RWPE2 (cell line): ENCODE data around the gene TIPARP.

Experiments used
- ATAC-seq: fragments of 200-7000 bp; cut with Tn5 transposase; 3 replicates; pipeline ENCODE4 v1.9.1; 2021; ENCODE audit warnings: low read depth
- DNase-seq: peaks from one replicate; pipeline ENCODE4 v3.0.0-alpha.2; 2020; ENCODE audit warnings: low spot score
- H3K27ac ChIP-seq: fragments of 450-650 bp; 2 replicates; pipeline ENCODE4 v1.5.1; 2017; ENCODE audit warnings: mild to moderate bottlenecking; ENCODE audit not compliant: poor library complexity, severe bottlenecking
- H3K27me3 ChIP-seq: fragments of 250-450 bp; sonication (Bioruptor Pico); 2 replicates; pipeline ENCODE4 v1.5.1; 2021; ENCODE audit warnings: mild to moderate bottlenecking, moderate library complexity; ENCODE audit not compliant: insufficient read depth, poor library complexity, severe bottlenecking
- H3K36me3 ChIP-seq: fragments of 250-450 bp; sonication (Bioruptor Pico); 2 replicates; pipeline ENCODE4 v1.5.1; 2020; ENCODE audit warnings: low read depth, mild to moderate bottlenecking, moderate library complexity
- H3K4me1 ChIP-seq: fragments of 250-450 bp; sonication (Bioruptor Pico); 2 replicates; pipeline ENCODE4 v1.5.1; 2021; ENCODE audit warnings: mild to moderate bottlenecking, moderate library complexity; ENCODE audit not compliant: insufficient read depth, poor library complexity, severe bottlenecking
- H3K4me3 ChIP-seq: fragments of 250-450 bp; sonication (Bioruptor Pico); 2 replicates; pipeline ENCODE4 v1.5.1; 2021; ENCODE audit warnings: mild to moderate bottlenecking, moderate library complexity; ENCODE audit not compliant: severe bottlenecking
- H3K9me3 ChIP-seq: fragments of 250-450 bp; sonication (Bioruptor Pico); 2 replicates; pipeline ENCODE4 v1.5.1; 2021; ENCODE audit warnings: mild to moderate bottlenecking, moderate library complexity; ENCODE audit not compliant: severe bottlenecking
- TF ChIP-seq, protein P1 (sequence below): fragments of 450-650 bp; IDR thresholded peaks from one replicate; pipeline ENCODE4 v1.5.1; 2017; ENCODE audit warnings: mild to moderate bottlenecking, moderate library complexity; ENCODE audit not compliant: poor library complexity, severe bottlenecking

The TIPARP gene, protein sequence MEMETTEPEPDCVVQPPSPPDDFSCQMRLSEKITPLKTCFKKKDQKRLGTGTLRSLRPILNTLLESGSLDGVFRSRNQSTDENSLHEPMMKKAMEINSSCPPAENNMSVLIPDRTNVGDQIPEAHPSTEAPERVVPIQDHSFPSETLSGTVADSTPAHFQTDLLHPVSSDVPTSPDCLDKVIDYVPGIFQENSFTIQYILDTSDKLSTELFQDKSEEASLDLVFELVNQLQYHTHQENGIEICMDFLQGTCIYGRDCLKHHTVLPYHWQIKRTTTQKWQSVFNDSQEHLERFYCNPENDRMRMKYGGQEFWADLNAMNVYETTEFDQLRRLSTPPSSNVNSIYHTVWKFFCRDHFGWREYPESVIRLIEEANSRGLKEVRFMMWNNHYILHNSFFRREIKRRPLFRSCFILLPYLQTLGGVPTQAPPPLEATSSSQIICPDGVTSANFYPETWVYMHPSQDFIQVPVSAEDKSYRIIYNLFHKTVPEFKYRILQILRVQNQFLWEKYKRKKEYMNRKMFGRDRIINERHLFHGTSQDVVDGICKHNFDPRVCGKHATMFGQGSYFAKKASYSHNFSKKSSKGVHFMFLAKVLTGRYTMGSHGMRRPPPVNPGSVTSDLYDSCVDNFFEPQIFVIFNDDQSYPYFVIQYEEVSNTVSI

DNA sequence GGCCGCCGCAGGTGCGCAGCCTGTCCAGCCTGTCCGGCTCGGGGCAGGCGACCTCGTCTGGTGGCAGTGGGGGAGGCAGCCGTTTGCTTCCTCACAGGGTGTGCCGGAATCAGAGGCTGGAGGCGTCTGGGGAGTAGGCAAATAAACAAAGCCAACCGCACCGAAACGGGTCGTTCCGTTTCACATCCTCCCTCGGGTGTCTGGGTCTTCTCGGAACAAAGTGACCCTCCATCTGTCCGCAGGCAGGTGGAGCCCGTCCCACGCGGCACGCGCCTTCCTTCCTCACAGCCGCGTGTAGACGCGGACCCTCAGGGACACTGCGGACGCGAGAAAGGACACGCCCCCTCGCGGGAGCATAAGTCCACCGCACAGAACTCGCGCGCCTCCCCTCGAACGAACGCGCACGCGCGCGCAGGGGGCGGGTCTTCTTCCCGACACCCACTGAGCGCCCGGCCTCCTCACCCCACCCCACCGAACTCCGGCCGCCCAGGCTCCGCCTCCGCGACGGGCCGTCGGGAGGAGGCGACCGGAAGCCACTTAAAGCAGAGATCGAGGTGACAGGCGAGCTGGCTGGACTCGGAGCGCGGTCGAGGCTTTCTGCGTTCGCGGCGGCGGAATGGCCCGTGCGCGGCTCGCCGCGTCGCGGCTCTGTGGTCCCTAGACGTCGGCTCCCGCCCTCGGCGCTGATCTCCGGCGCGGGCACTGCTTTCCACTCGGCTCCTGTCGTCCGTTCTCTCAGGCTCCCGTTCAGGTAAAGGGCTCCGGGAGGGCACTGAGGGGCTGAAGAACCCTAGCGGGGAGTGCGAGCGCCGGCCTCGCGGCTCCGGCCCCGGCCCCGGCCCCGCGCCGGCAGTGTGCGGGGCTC is at the start of gene TIPARP:
TSS of gene TIPARP (plus strand) at position 545 of the 865 bp plus-strand sequence. CDS start 3,108 bp downstream, outside the sequence.
- H3K4me1 ChIP-seq = peaks cover 14% of the 10 kb centered on the region
- H3K27ac ChIP-seq = peak within 1 kb of the TSS; percentile 84
- DNase-seq (peak; percentile 97), ATAC-seq (peak; percentile 75)
- H3K27me3 ChIP-seq = no peaks in the 10 kb centered on the region
- peaks cover 44% of the 10 kb centered on the region for H3K36me3 ChIP-seq
- TF ChIP-seq, protein P1, sequence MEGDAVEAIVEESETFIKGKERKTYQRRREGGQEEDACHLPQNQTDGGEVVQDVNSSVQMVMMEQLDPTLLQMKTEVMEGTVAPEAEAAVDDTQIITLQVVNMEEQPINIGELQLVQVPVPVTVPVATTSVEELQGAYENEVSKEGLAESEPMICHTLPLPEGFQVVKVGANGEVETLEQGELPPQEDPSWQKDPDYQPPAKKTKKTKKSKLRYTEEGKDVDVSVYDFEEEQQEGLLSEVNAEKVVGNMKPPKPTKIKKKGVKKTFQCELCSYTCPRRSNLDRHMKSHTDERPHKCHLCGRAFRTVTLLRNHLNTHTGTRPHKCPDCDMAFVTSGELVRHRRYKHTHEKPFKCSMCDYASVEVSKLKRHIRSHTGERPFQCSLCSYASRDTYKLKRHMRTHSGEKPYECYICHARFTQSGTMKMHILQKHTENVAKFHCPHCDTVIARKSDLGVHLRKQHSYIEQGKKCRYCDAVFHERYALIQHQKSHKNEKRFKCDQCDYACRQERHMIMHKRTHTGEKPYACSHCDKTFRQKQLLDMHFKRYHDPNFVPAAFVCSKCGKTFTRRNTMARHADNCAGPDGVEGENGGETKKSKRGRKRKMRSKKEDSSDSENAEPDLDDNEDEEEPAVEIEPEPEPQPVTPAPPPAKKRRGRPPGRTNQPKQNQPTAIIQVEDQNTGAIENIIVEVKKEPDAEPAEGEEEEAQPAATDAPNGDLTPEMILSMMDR = peak; percentile 94
- H3K4me3 ChIP-seq = peak within 1 kb of the TSS; percentile 79
- no peaks in the 10 kb centered on the region for H3K9me3 ChIP-seq

DNA sequence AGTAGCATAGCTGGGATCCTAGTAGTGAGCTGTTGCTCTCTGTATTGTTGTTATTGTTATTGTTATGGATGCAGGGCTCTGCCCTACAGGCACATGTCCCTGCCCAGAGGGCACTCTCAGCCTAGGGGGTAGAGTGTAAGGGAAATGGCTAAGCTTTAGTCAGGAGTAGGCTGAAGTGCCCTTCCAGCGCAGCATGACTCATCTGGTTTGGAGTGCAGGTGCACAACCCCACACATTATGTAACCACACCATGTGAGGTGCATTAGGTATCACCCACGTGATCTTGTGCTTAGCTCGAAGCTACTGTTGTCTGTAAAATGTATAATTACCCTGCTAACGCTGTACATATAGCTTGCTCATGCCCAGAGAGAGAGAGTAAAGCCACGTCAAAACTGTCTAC is 48.3 kb upstream of the TIPARP start:
- H3K27ac ChIP-seq = no peak overlapping the region
- peaks cover 29% of the 10 kb centered on the region for H3K4me1 ChIP-seq
- no peak overlapping the region for H3K4me3 ChIP-seq
- no peaks in the 10 kb centered on the region for H3K36me3 ChIP-seq
- TF ChIP-seq, protein P1 = no peak
- ATAC-seq = peak; percentile 65
- no peaks in the 10 kb centered on the region for H3K9me3 ChIP-seq
- DNase-seq = peak; percentile 79
- H3K27me3 ChIP-seq = no peaks in the 10 kb centered on the region

DNA sequence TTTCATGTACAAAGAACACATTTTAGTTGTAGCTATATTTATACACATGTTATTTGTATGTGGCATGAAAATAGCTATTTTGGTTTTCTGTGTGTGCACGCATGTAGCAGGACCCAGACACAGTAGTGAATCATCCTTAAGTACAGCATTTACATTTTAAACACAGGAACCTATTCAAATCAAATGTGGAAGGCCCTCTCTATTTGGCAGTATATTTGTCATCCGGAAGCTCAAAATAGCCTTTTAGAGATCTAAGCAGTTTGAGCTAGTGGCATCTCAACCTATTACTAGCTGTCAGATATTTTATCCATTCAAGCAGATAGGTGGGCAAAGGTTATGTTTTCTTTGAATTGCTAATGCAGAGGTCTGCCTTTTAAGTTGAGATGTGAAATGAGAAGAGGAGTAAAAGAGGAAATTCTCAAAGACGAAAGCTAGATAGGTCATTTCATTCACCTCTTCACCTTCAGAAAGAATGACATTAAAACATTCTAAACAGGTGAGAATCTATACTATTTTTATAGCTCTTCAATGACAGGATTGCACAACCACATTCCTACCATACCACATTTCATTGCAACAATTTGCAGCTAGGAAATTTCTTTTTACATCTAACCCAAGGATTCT is 46.3 kb upstream of the TIPARP start:
- no peaks in the 10 kb centered on the region for H3K9me3 ChIP-seq
- TF ChIP-seq, protein P1 = no peak
- H3K4me1 ChIP-seq = peaks cover 35% of the 10 kb centered on the region
- DNase-seq = no peak
- H3K36me3 ChIP-seq = no peaks in the 10 kb centered on the region
- peak overlapping the region; percentile 12 for H3K27ac ChIP-seq
- no peaks in the 10 kb centered on the region for H3K27me3 ChIP-seq
- no peak overlapping the region for H3K4me3 ChIP-seq
- ATAC-seq = peak; percentile 22; the same call in 2 of the 3 replicates

DNA sequence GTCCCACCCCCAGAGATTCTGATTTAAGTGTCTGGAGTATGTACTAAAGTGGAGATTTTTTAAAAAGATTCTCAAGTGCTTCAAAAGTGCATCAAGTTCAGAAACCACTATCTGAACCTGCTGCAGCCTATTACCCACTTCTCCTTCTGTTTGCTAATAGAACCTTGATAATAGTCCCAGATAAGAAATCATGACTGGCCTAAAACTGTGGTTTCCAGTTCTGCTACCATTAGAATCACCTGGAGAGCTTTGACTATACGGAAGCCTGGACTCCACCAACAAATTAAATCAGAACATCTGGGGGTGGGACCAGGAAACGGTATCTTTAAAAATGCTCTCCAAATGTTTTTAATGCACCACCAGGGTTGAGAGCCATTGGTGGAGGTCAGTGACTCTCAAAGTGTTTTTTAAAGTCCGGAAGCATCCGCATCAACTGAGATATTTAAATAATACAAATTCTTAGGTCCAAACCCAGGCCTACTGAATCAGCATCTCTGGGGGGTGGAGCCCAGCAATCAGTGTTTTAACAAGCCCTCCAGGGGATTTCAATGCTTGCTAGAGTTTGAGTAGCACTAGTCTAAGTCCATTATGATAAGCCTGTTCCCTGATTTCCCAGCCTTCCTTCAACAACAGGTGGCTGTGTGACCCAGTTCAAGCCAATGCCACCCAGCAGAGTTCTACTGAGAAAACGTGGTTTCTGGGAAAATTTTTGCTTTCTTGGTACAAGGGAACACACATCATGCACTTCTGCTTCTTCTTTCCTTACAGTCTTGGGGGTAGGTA is 45.4 kb upstream of the TIPARP start:
- H3K36me3 ChIP-seq = no peaks in the 10 kb centered on the region
- H3K27ac ChIP-seq = peak overlapping the region; percentile 12
- TF ChIP-seq, protein P1 = no peak
- H3K4me3 ChIP-seq = no peak overlapping the region
- H3K27me3 ChIP-seq = no peaks in the 10 kb centered on the region
- H3K4me1 ChIP-seq = peaks cover 35% of the 10 kb centered on the region
- no peak for ATAC-seq
- DNase-seq = no peak
- no peaks in the 10 kb centered on the region for H3K9me3 ChIP-seq
